Measurements from ENCODE around the gene SKP1.
"Not testable (repeated sequence)": the region's sequence is repeated elsewhere in the genome, so short reads cannot be mapped to it uniquely, and the experiment has no call there.

Gene SKP1

GRCh38 chr5:134152173-134152832 is 24.4 kb downstream of the SKP1 start:
- H3K9me3 Mint-ChIP-seq; ATAC-seq; DNase-seq (ENCODE audit: low spot score in 2 of 2); H3K4me3 Mint-ChIP-seq: not testable (repeated sequence)
- Mint-ChIP-seq H3K4me1 (peaks cover 21% of the 10 kb centered on the region), H3K36me3 (peaks cover 96% of the 10 kb centered on the region), H3K27ac (peak overlapping the region; percentile 80)

DNA sequence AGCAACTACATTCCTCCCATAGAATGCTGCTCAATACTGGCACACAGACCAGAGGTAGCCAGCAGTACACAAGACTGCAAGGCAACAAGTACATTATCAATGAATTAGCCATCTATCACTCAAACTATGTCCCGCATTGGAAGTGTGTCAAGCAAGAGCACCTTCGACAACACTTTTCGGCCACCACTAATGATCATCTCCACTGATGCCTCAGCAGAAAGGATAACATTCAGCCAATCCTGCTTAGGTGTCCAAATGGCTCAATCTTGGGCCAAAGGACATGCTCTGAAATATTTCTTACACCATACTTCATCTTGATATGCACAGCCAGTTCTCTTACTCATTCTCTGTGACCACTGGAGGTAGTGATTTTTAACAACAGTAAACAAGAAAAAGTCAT is 25.0 kb downstream of the SKP1 start:
- DNase-seq (ENCODE audit: low spot score in 2 of 2) (no peak), ATAC-seq (no peak)
- peak overlapping the region; percentile 80 for H3K27ac Mint-ChIP-seq
- peaks cover 21% of the 10 kb centered on the region for H3K4me1 Mint-ChIP-seq
- H3K9me3 Mint-ChIP-seq: no peaks in the 10 kb centered on the region
- peaks cover 95% of the 10 kb centered on the region for H3K36me3 Mint-ChIP-seq
- no peak overlapping the region for H3K4me3 Mint-ChIP-seq

GRCh38 chr5:134149571-134150303 is 27.0 kb downstream of the SKP1 start:
- no peak for DNase-seq (ENCODE audit: low spot score in 2 of 2)
- no peaks in the 10 kb centered on the region for H3K9me3 Mint-ChIP-seq
- H3K4me1 Mint-ChIP-seq: peaks cover 35% of the 10 kb centered on the region
- H3K27ac Mint-ChIP-seq: peak overlapping the region; percentile 54
- no peak for ATAC-seq
- H3K36me3 Mint-ChIP-seq: peaks cover 90% of the 10 kb centered on the region
- no peak overlapping the region for H3K4me3 Mint-ChIP-seq

DNA sequence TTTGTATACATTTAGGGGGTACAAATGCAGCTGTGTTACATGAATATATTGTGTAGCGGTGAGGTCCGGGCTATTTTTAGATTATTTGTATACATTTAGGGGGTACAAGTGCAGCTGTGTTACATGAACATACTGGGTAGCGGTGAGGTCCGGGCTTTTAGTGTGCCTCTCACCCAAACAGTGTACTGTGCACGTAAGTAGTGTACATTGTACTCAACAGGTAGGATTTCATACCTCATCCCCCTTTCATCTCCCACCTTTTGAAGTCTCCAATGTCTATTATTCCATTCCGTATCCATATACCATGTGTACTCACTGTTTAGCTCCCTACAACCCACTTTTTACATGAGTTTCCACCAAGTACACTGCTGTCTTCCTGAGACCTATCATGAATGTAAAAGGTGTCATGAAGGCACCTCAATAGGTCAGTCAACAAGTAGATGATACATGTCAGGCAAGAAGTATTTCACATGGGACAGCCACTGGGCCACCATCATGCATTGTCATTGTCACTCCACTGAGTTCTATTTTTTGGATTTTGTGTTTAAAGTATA is 27.7 kb downstream of the SKP1 start:
- ATAC-seq (no peak), DNase-seq (ENCODE audit: low spot score in 2 of 2) (no peak)
- Mint-ChIP-seq H3K27ac (peak overlapping the region; percentile 19), H3K36me3 (peaks cover 85% of the 10 kb centered on the region), H3K4me3 (no peak overlapping the region), H3K4me1 (peaks cover 39% of the 10 kb centered on the region), H3K9me3 (no peaks in the 10 kb centered on the region)

- ATAC-seq (no peak), DNase-seq (ENCODE audit: low spot score in 2 of 2) (no peak)
- Mint-ChIP-seq H3K36me3 (peaks cover 82% of the 10 kb centered on the region), H3K4me3 (no peak overlapping the region), H3K27ac (no peak overlapping the region), H3K9me3 (no peaks in the 10 kb centered on the region), H3K4me1 (peaks cover 39% of the 10 kb centered on the region)
Measured at GRCh38 chr5:134148316-134148715, 28.4 kb downstream of the SKP1 start.

- Mint-ChIP-seq H3K36me3 (peaks cover 76% of the 10 kb centered on the region), H3K4me1 (peaks cover 28% of the 10 kb centered on the region), H3K27ac (peak overlapping the region; percentile 70), H3K4me3 (no peak overlapping the region), H3K9me3 (no peaks in the 10 kb centered on the region)
- no peak for ATAC-seq
- DNase-seq (ENCODE audit: low spot score in 2 of 2): no peak
Measured at GRCh38 chr5:134146651-134147518, 29.9 kb downstream of the SKP1 start.

- Mint-ChIP-seq H3K36me3 (peaks cover 76% of the 10 kb centered on the region), H3K4me3 (no peak overlapping the region), H3K9me3 (no peaks in the 10 kb centered on the region), H3K4me1 (peaks cover 33% of the 10 kb centered on the region), H3K27ac (peak overlapping the region; percentile 70)
- DNase-seq (ENCODE audit: low spot score in 2 of 2) (peak; percentile 80 to 92), ATAC-seq (peak; percentile 83)
Measured at GRCh38 chr5:134145779-134146581, 30.8 kb downstream of the SKP1 start.

GRCh38 chr5:134145041-134145757 is 31.6 kb downstream of the SKP1 start:
- DNase-seq (ENCODE audit: low spot score in 2 of 2) (no peak), ATAC-seq (no peak)
- Mint-ChIP-seq H3K36me3 (peaks cover 76% of the 10 kb centered on the region), H3K4me1 (peaks cover 39% of the 10 kb centered on the region), H3K4me3 (no peak overlapping the region), H3K27ac (peak overlapping the region; percentile 53), H3K9me3 (no peaks in the 10 kb centered on the region)

DNA sequence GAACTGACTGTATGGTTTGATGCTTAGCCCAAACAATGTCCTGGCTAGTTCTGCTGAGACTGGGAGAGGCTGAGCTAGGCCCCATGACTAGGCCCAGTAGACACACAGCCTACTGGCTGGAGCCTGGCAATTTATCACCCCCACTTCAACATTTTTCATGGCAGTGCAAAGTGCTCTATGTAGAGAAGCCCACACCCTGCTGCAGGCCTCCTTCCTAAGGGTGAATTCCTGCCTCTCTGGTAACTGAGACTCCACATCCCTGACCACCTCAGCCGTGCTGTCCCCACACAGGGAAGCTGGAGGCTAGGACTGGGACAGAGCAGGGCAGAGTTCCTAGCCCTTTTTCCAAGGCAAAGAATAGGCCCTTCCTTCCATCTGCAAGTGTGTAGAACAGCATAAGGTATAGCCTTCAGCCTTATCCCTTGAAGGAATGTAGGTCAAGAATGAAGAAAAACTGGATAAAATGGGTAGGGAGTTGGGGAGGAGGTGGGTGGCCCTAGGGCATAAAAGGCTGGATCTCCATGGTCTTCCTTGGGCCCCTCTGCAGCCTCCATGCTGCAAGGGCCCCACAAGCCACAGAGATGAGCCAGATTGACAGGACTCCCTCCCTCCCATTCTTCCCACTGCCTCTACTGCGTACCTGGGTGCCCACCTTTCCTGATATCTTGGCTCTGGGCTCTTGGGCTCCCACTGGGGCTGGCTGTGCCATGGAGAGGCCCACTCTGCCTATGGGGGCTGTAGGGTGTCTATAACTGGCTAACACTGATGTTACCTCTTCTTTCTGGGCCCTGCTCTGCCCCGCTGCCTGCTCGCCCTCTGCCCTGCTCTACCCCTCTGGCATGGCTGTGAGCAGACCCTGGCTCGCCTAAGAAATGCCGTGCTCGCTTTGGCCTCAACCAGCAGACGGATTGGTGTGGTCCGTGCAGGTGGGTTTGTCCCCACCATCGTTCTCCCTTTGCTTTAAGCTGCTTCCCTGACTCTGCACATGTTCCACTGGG is 32.5 kb downstream of the SKP1 start:
- ATAC-seq: no peak

GRCh38 chr5:134143431-134143830 is 33.3 kb downstream of the SKP1 start:
- peaks cover 69% of the 10 kb centered on the region for H3K36me3 Mint-ChIP-seq
- no peaks in the 10 kb centered on the region for H3K9me3 Mint-ChIP-seq
- H3K27ac Mint-ChIP-seq: peak overlapping the region; percentile 32
- peak in 1 of 2 donors; percentile 1 for DNase-seq (ENCODE audit: low spot score in 2 of 2)
- peaks cover 52% of the 10 kb centered on the region for H3K4me1 Mint-ChIP-seq
- no peak for ATAC-seq
- no peak overlapping the region for H3K4me3 Mint-ChIP-seq

More for the DNA sequence above, 32.5 kb downstream of the SKP1 start:
- Mint-ChIP-seq H3K4me1 (peaks cover 44% of the 10 kb centered on the region), H3K4me3 (no peak overlapping the region), H3K36me3 (peaks cover 75% of the 10 kb centered on the region), H3K27ac (peak overlapping the region; percentile 53), H3K9me3 (no peaks in the 10 kb centered on the region)
- no peak for DNase-seq (ENCODE audit: low spot score in 2 of 2)

GRCh38 chr5:134142806-134143205 is 33.9 kb downstream of the SKP1 start:
- ATAC-seq (no peak), DNase-seq (ENCODE audit: low spot score in 2 of 2) (no peak)
- H3K9me3 Mint-ChIP-seq: no peaks in the 10 kb centered on the region
- H3K36me3 Mint-ChIP-seq: peaks cover 63% of the 10 kb centered on the region
- H3K4me1 Mint-ChIP-seq: peaks cover 58% of the 10 kb centered on the region
- H3K27ac Mint-ChIP-seq: peak overlapping the region; percentile 32
- H3K4me3 Mint-ChIP-seq: no peak overlapping the region

- ATAC-seq (no peak), DNase-seq (ENCODE audit: low spot score in 2 of 2) (no peak)
- peaks cover 65% of the 10 kb centered on the region for H3K4me1 Mint-ChIP-seq
- no peaks in the 10 kb centered on the region for H3K9me3 Mint-ChIP-seq
- no peak overlapping the region for H3K4me3 Mint-ChIP-seq
- H3K27ac Mint-ChIP-seq: no peak overlapping the region
- peaks cover 61% of the 10 kb centered on the region for H3K36me3 Mint-ChIP-seq
Measured at GRCh38 chr5:134142052-134142451, 34.7 kb downstream of the SKP1 start.

Measured in stimulated activated effector memory CD8-positive, alpha-beta T cell treated with anti-CD3 and anti-CD28 coated beads, Interleukin-12 subunit alpha, Interleukin-12 subunit beta, amount 100 ng/mL, for 72 hours (primary cell).